OCI-LY3 (cell line): Measurements from ENCODE around the gene CRMP1.

Source experiments
- CTCF ChIP-seq: fragments of 200-600, 300-600 bp; sonication (generic); IDR thresholded peaks from 2 replicates; pipeline ENCODE4 v1.5.1; 2014; ENCODE audit warnings: antibody characterized with exemption, low read length, low read depth
- EZH2phosphoT487 ChIP-seq: fragments of 200-600 bp; shearing (Covaris generic); IDR thresholded peaks from 2 replicates; pipeline ENCODE4 v1.6.1; 2018; ENCODE audit warnings: antibody characterized with exemption, mixed run types, low read depth

DNA sequence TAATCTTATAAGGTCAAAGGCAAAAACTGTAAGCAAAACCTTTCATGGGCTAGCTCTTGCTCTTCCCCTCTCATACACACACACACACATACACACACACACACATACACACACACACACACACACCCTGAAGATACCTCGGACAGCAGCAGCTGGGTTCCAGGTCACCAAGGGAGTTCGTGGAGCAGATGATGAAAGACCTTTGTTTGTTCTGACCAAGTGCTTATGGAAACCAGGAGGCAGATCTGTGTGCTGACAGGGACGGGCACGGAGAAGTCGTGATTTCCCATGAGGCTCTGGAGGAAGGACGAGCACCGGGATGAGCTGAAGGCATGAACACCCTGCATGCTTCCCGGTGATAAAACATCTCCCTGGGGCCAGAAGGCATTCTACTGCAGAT, 35.4 kb upstream of the CRMP1 start:
- TF ChIP-seq EZH2phosphoT487 (no peak), CTCF (no peak)
